K562 (cell line): ENCODE results near the gene PITPNM1. TPM values are rescaled to one million over a fixed set of nuclear protein-coding genes. Genes with fewer than 3 reads are reported as not detected.

Experiments
- ATAC-seq: fragments of 200-7000 bp; cut with Tn5 transposase; 3 replicates; pipeline ENCODE4 v1.9.1; 2020; ENCODE audit warnings: moderate library complexity
- BruUV-seq: library from RNA; stranded (reverse); fragments of 400-500 nt; replicated peaks from 2 replicates; lab custom pipeline; 2021; lab: Mats Ljungman, UMichigan
- CTCF ChIA-PET: fragments of 300-600 bp; formaldehyde crosslinking; extraction: SDS; loops from one replicate; lab custom pipeline; 2021; ENCODE audit warnings: low intra/inter-chr PET ratio; lab: Yijun Ruan, JAX
- POLR2A ChIA-PET: fragments of 300-600, 350-650 bp; sonication (Branson Sonifier 250); formaldehyde crosslinking; extraction: SDS; loops from one replicate; lab custom pipeline; 2021; ENCODE audit warnings: antibody characterized with exemption, inconsistent platforms; lab: Yijun Ruan, JAX
- DNase-seq, 4 experiments: peaks; one replicate each; pipeline versions ENCODE4 v3.0.0 to v3.0.0-alpha.2; 2011 to 2018; ENCODE audit warnings: low spot score in 3 of 4, mixed read lengths in 3 of 4; ENCODE audit errors: extremely low read depth in 1 of 4
- FAIRE-seq: peaks from 2 replicates; lab custom pipeline; 2011; peaks lifted over from hg19 to GRCh38; lab: Jason Lieb, UNC
- H2AFZ ChIP-seq: 2 replicates; pipeline ENCODE4 v1.6.0; 2011; ENCODE audit warnings: low read depth, low read length, control low read depth, inconsistent platforms
- H3K27ac ChIP-seq: fragments of 200-600 bp; 3 replicates; pipeline ENCODE4 v1.8.0; 2011; ENCODE audit warnings: low read depth, mild to moderate bottlenecking, control low read depth, inconsistent platforms, low read length, moderate library complexity, mixed read lengths; ENCODE audit errors: extremely low read depth
- H3K27me3 ChIP-seq, 2 experiments: fragments of 300-600 bp in 1 of 2; 2 replicates in 1 of 2; 3 replicates in 1 of 2; pipeline versions ENCODE4 v1.6.0 to v1.8.0; 2011; ENCODE audit warnings: inconsistent platforms in 2 of 2, low read length in 2 of 2, mild to moderate bottlenecking in 1 of 2, mixed read lengths in 1 of 2, moderate library complexity in 1 of 2; ENCODE audit not compliant: control insufficient read depth in 2 of 2, insufficient read depth in 2 of 2
- H3K36me3 ChIP-seq: fragments of 300-600 bp; 3 replicates; pipeline ENCODE4 v1.8.0; 2011; ENCODE audit warnings: mild to moderate bottlenecking, low read length, inconsistent platforms; ENCODE audit not compliant: control insufficient read depth, insufficient read depth
- H3K4me1 ChIP-seq, 2 experiments: fragments of 200-600 bp in 1 of 2; replicated peaks in 1 of 2; 2 replicates in 1 of 2; 3 replicates in 1 of 2; pipeline versions ENCODE4 v1.5.1 to v1.8.0; 2011; ENCODE audit warnings: inconsistent platforms in 2 of 2, low read length in 2 of 2, mild to moderate bottlenecking in 1 of 2, mixed read lengths in 1 of 2, moderate library complexity in 1 of 2; ENCODE audit not compliant: control insufficient read depth in 2 of 2, insufficient read depth in 2 of 2
- H3K4me2 ChIP-seq: 2 replicates; pipeline ENCODE4 v1.6.1; 2011; ENCODE audit warnings: low read length, control low read depth, inconsistent platforms, mixed read lengths; ENCODE audit not compliant: insufficient read depth
- H3K4me3 ChIP-seq: fragments of 200-600 bp; sonication (generic), shearing (Covaris generic); 2 replicates; pipeline ENCODE4 v1.5.1; 2016; ENCODE audit warnings: control low read depth, inconsistent platforms
- H3K79me2 ChIP-seq: fragments of 200-600 bp; 3 replicates; pipeline ENCODE4 v1.8.0; 2011; ENCODE audit warnings: low read length, inconsistent platforms; ENCODE audit not compliant: control insufficient read depth, insufficient read depth
- H3K9ac ChIP-seq, 2 experiments: 2 replicates each; pipeline versions ENCODE4 v1.6.0 to v1.6.1; 2011; ENCODE audit warnings: low read depth in 2 of 2, low read length in 2 of 2, control low read depth in 1 of 2, inconsistent platforms in 1 of 2, mild to moderate bottlenecking in 1 of 2, mixed read lengths in 1 of 2; ENCODE audit not compliant: insufficient read depth in 1 of 2
- H3K9me1 ChIP-seq: one replicate; pipeline ENCODE4 v1.6.0; 2011; ENCODE audit warnings: inconsistent platforms, mild to moderate bottlenecking, low read length, moderate library complexity; ENCODE audit not compliant: control insufficient read depth, insufficient read depth
- H3K9me3 ChIP-seq: replicated peaks from 2 replicates; pipeline ENCODE4 v1.5.1; 2011; ENCODE audit warnings: low read depth, low read length, inconsistent platforms; ENCODE audit not compliant: control insufficient read depth, insufficient read depth
- H4K20me1 ChIP-seq: replicated peaks from 2 replicates; pipeline ENCODE4 v1.6.1; 2011; ENCODE audit warnings: low read length, inconsistent platforms, mixed read lengths; ENCODE audit not compliant: control insufficient read depth, insufficient read depth
- BHLHE40 ChIP-seq: IDR thresholded peaks from 2 replicates; pipeline ENCODE4 v1.6.1; 2011; ENCODE audit warnings: low read length, improper control_type of control experiment
- DNMT1 ChIP-seq: fragments of 450-650 bp; IDR thresholded peaks from 2 replicates; pipeline ENCODE4 v1.6.1; 2016; ENCODE audit warnings: antibody characterized with exemption, mild to moderate bottlenecking
- KAT2B ChIP-seq: IDR thresholded peaks from one replicate; pipeline ENCODE4 v1.6.1; 2012; ENCODE audit warnings: low read depth, mild to moderate bottlenecking, control low read depth, inconsistent platforms, low read length, moderate library complexity
- NBN ChIP-seq: fragments of 450-650 bp; IDR thresholded peaks from 2 replicates; pipeline ENCODE4 v1.6.1; 2016; ENCODE audit warnings: low read depth, mild to moderate bottlenecking
- NCOA1 ChIP-seq: fragments of 450-650 bp; IDR thresholded peaks from 2 replicates; pipeline ENCODE4 v1.6.1; 2016; ENCODE audit warnings: low read depth
- POLR2G ChIP-seq: fragments of 200-400 bp; formaldehyde crosslinking; IDR thresholded peaks from 2 replicates; pipeline ENCODE4 v1.6.1; 2017; ENCODE audit warnings: low read depth, mild to moderate bottlenecking, antibody characterized with exemption, low read length, moderate library complexity
- STAG1 ChIP-seq: sonication (generic); formaldehyde crosslinking; IDR thresholded peaks from 2 replicates; pipeline ENCODE4 v1.5.0; 2020; ENCODE audit warnings: missing genetic modification reagents, borderline replicate concordance
- UBTF ChIP-seq, 2 experiments: IDR thresholded peaks; 2 replicates each; pipeline ENCODE4 v1.6.1; 2012; ENCODE audit warnings: improper control_type of control experiment in 2 of 2, low read depth in 2 of 2, low read length in 2 of 2, borderline replicate concordance in 1 of 2
- ZSCAN32 ChIP-seq: fragments of 450-650 bp; formaldehyde crosslinking; IDR thresholded peaks from 2 replicates; pipeline ENCODE4 v1.4.0; 2020; ENCODE audit warnings: mild to moderate bottlenecking, moderate library complexity
- WGBS: fragments of 100-300 bp; shearing (Covaris generic); methylation state at CpG from one replicate; pipeline ENCODE4 v1.1.6; 2016; ENCODE audit warnings: low coverage, mixed read lengths; ENCODE audit not compliant: insufficient coverage; ENCODE audit errors: missing lambda C conversion rate; 5-methylcytosine and 5-hydroxymethylcytosine counted together
- in situ Hi-C: fragments of 300-500 bp; cut with MboI; formaldehyde crosslinking; loops from 4 replicates; pipeline ENCODE4 v1.15.0; 2018; ENCODE audit warnings: inconsistent platforms, mixed read lengths
- intact Hi-C: fragments of 100-400 bp; cut with micrococcal nuclease; formaldehyde crosslinking; loops from 2 replicates; pipeline ENCODE4 v1.14.2; 2022
- polyA plus RNA-seq, 8 experiments: library from polyadenylated mRNA; depleted of rRNA in 4 of 8; stranded (reverse) in 5 of 8; unstranded in 3 of 8; fragments of >200 nt; fragmentation: Nextera tagmentation in 2 of 8; fragmentation: Illumina TruSeq in 1 of 8; extraction: Ambion mirVana in 2 of 8; extraction: Trizol in 1 of 8; gene quantifications; 2 replicates each; pipeline versions ENCODE4 v1.2.1 to v1.2.3, GENCODE V29; 2011 to 2014; ENCODE audit warnings: inconsistent platforms in 1 of 8, missing spikeins in 1 of 8
- total RNA-seq, 7 experiments: library from RNA; depleted of rRNA in 6 of 7; stranded (reverse); fragments of >200 nt in 6 of 7; fragmentation: Illumina TruSeq in 2 of 7; extraction: Trizol in 2 of 7; gene quantifications; 2 replicates each; pipeline versions ENCODE4 v1.2.1 to v1.2.3, GENCODE V29; 2011 to 2021; ENCODE audit warnings: low replicate concordance in 1 of 7

Gene PITPNM1
- total and polyA plus RNA-seq, 9 of the 15 experiments (the other 6 are each of a cell fraction or from before 2014, with no cell fraction given): 0.11 to 53.7 (median 16.0) TPM

GRCh38 chr11:67500484-67500821 lies 4.7 kb downstream of the PITPNM1 start (continued):
- no peak for TF ChIP-seq STAG1 (CRISPR knock-in tag)
- no peak for TF ChIP-seq UBTF (IDR thresholded peaks at IDR 0.05; ENCODE audit: borderline replicate concordance in 1 of 2, low read depth in 2 of 2, low read length in 2 of 2)
- no peak for TF ChIP-seq ZSCAN32
- TF ChIP-seq KAT2B: no peak
- TF ChIP-seq NBN: no peak
- TF ChIP-seq, all 486 proteins: peak for 0

GRCh38 chr11:67499808-67500483 lies 5.2 kb downstream of the PITPNM1 start:
- intact Hi-C loops: no loop called here

More at GRCh38 chr11:67499808-67500483, 5.2 kb downstream of the PITPNM1 start:
- no peaks in the 10 kb centered on the region for H3K9me3 ChIP-seq
- no peak for TF ChIP-seq DNMT1
- no peak for TF ChIP-seq NCOA1
- TF ChIP-seq POLR2G: peak; percentile 45
- no peak for TF ChIP-seq BHLHE40
- H3K36me3 ChIP-seq: peaks cover 75% of the 10 kb centered on the region; the same call in 2 of the 3 replicates
- peak overlapping the region in 1 of 2 experiments; percentile 26; a peak in 1 of 4 replicates for H3K9ac ChIP-seq
- H3K27me3 ChIP-seq: no peaks in the 10 kb centered on the region
- 91% methylated on average over 21 of the region's 26 CpGs for WGBS
- H3K9me1 ChIP-seq: peaks cover 6% of the 10 kb centered on the region
- H3K79me2 ChIP-seq: peaks cover 13% of the 10 kb centered on the region; the same call in 2 of the 3 replicates
- peaks cover 4 to 64% of the 10 kb centered on the region in 2 experiments; a peak in 2 of 5 replicates for H3K4me1 ChIP-seq
- ATAC-seq: no peak
- ChIA-PET CTCF (no interaction called here), POLR2A (interaction anchor here (1.5 kb wide), 1 partner anchor 10 kb away, joined by 9 read pairs; no protein-coding TSS in a partner anchor)
- H3K4me3 ChIP-seq: no peak overlapping the region
- in situ Hi-C loops: no loop called here
- no peak for DNase-seq
- no peak overlapping the region for H3K27ac ChIP-seq
- no TSS peak for BruUV-seq
- no peak overlapping the region for H2AFZ ChIP-seq
- no peak overlapping the region for H3K4me2 ChIP-seq
- no peak for FAIRE-seq
- no peaks in the 10 kb centered on the region for H4K20me1 ChIP-seq
